Astrocyte (in vitro differentiated cells and primary cell): Measurements from ENCODE around the gene PTCD2. TPM values are rescaled to one million over a fixed set of nuclear protein-coding genes. Genes with fewer than 3 reads are reported as not detected.

Experiments
- DNase-seq: peaks from one replicate; pipeline ENCODE4 v3.0.0-alpha.2; 2010; ENCODE audit warnings: low read depth
- FAIRE-seq: peaks from 2 replicates; lab custom pipeline; 2011; peaks lifted over from hg19 to GRCh38; lab: Jason Lieb, UNC
- H2AFZ ChIP-seq: 2 replicates; pipeline ENCODE4 v1.6.0; 2012; ENCODE audit warnings: low read depth, low read length, inconsistent platforms
- H3K27ac ChIP-seq: 2 replicates; pipeline ENCODE4 v1.5.1; 2011; ENCODE audit warnings: low read depth, low read length, inconsistent platforms
- H3K27me3 ChIP-seq: 2 replicates; pipeline ENCODE4 v1.6.0; 2011; ENCODE audit warnings: low read length, inconsistent platforms; ENCODE audit not compliant: insufficient read depth
- H3K36me3 ChIP-seq: 2 replicates; pipeline ENCODE4 v1.5.1; 2011; ENCODE audit warnings: low read length, inconsistent platforms; ENCODE audit not compliant: insufficient read depth
- H3K4me1 ChIP-seq: 2 replicates; pipeline ENCODE4 v1.5.1; 2011; ENCODE audit warnings: low read length, inconsistent platforms; ENCODE audit not compliant: insufficient read depth
- H3K4me2 ChIP-seq: 2 replicates; pipeline ENCODE4 v1.6.0; 2012; ENCODE audit warnings: low read length, inconsistent platforms
- H3K4me3 ChIP-seq: 2 replicates; pipeline ENCODE4 v1.5.1; 2011; ENCODE audit warnings: low read depth, mild to moderate bottlenecking, low read length, inconsistent platforms; ENCODE audit not compliant: insufficient read depth
- H3K79me2 ChIP-seq: 2 replicates; pipeline ENCODE4 v1.6.0; 2012; ENCODE audit warnings: mild to moderate bottlenecking, low read length, inconsistent platforms; ENCODE audit not compliant: insufficient read depth
- H3K9ac ChIP-seq: 2 replicates; pipeline ENCODE4 v1.6.0; 2012; ENCODE audit warnings: mild to moderate bottlenecking, low read length, inconsistent platforms
- H3K9me3 ChIP-seq: 2 replicates; pipeline ENCODE4 v1.5.1; 2012; ENCODE audit warnings: low read depth, mild to moderate bottlenecking, low read length, inconsistent platforms; ENCODE audit not compliant: insufficient read depth
- H4K20me1 ChIP-seq: 2 replicates; pipeline ENCODE4 v1.6.0; 2012; ENCODE audit warnings: low read length, inconsistent platforms; ENCODE audit not compliant: insufficient read depth
- H3K27ac Mint-ChIP-seq: one replicate; pipeline ENCODE4 v1.8.0; 2021; ENCODE audit warnings: mild to moderate bottlenecking, mixed read lengths; ENCODE audit not compliant: unreplicated experiment
- H3K27me3 Mint-ChIP-seq: one replicate; pipeline ENCODE4 v1.8.0; 2021; ENCODE audit warnings: low read depth, mixed read lengths; ENCODE audit not compliant: unreplicated experiment
- H3K36me3 Mint-ChIP-seq: one replicate; pipeline ENCODE4 v1.8.0; 2021; ENCODE audit warnings: low read depth, mixed read lengths; ENCODE audit not compliant: unreplicated experiment
- H3K4me1 Mint-ChIP-seq: one replicate; pipeline ENCODE4 v1.8.0; 2021; ENCODE audit warnings: low read depth, mixed read lengths; ENCODE audit not compliant: unreplicated experiment
- H3K4me3 Mint-ChIP-seq: one replicate; pipeline ENCODE4 v1.8.0; 2021; ENCODE audit warnings: mild to moderate bottlenecking, moderate library complexity, mixed read lengths; ENCODE audit not compliant: unreplicated experiment
- H3K9me3 Mint-ChIP-seq: one replicate; pipeline ENCODE4 v1.8.0; 2021; ENCODE audit warnings: mild to moderate bottlenecking, mixed read lengths; ENCODE audit not compliant: unreplicated experiment
- EZH2 ChIP-seq: IDR thresholded peaks from 2 replicates; pipeline ENCODE4 v1.6.1; 2012; ENCODE audit warnings: mild to moderate bottlenecking, low read length, inconsistent platforms; ENCODE audit not compliant: insufficient read depth
- total RNA-seq: library from RNA; stranded (reverse); gene quantifications from 2 replicates; pipeline ENCODE4 v1.2.1, GENCODE V29; 2021
- TF ChIP-seq, protein P1 (sequence below): IDR thresholded peaks from 2 replicates; pipeline ENCODE4 v1.5.1; 2011; ENCODE audit warnings: low read depth, mild to moderate bottlenecking, inconsistent platforms, low read length, moderate library complexity; ENCODE audit not compliant: insufficient read depth

PTCD2 gene
- total RNA-seq, 1 donor from 2014 or later, result 11.4 TPM

GRCh38 chr5:72377910-72378638 is 57.9 kb downstream of the PTCD2 start:
- Mint-ChIP-seq H3K27me3 (no peaks in the 10 kb centered on the region), H3K4me3 (no peak overlapping the region), H3K9me3 (no peaks in the 10 kb centered on the region), H3K4me1 (peaks cover 16% of the 10 kb centered on the region), H3K27ac (no peak overlapping the region), H3K36me3 (no peaks in the 10 kb centered on the region)
- no peak for TF ChIP-seq EZH2
- TF ChIP-seq, protein P1, sequence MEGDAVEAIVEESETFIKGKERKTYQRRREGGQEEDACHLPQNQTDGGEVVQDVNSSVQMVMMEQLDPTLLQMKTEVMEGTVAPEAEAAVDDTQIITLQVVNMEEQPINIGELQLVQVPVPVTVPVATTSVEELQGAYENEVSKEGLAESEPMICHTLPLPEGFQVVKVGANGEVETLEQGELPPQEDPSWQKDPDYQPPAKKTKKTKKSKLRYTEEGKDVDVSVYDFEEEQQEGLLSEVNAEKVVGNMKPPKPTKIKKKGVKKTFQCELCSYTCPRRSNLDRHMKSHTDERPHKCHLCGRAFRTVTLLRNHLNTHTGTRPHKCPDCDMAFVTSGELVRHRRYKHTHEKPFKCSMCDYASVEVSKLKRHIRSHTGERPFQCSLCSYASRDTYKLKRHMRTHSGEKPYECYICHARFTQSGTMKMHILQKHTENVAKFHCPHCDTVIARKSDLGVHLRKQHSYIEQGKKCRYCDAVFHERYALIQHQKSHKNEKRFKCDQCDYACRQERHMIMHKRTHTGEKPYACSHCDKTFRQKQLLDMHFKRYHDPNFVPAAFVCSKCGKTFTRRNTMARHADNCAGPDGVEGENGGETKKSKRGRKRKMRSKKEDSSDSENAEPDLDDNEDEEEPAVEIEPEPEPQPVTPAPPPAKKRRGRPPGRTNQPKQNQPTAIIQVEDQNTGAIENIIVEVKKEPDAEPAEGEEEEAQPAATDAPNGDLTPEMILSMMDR, result no peak
- FAIRE-seq (no peak), DNase-seq (no peak)
- H3K4me3 ChIP-seq, result no peak overlapping the region
- no peak overlapping the region for H3K27ac ChIP-seq
- H3K4me2 ChIP-seq, result peak overlapping the region; percentile 9
- H3K79me2 ChIP-seq, result no peaks in the 10 kb centered on the region
- no peaks in the 10 kb centered on the region for H3K27me3 ChIP-seq
- H4K20me1 ChIP-seq, result no peaks in the 10 kb centered on the region
- no peaks in the 10 kb centered on the region for H3K36me3 ChIP-seq
- H3K4me1 ChIP-seq, result peaks cover 17% of the 10 kb centered on the region
- H2AFZ ChIP-seq, result no peak overlapping the region
- no peak overlapping the region for H3K9ac ChIP-seq
- H3K9me3 ChIP-seq, result no peaks in the 10 kb centered on the region

- Histone ChIP-seq H3K9ac (no peak overlapping the region), H2AFZ (no peak overlapping the region), H3K4me2 (peak overlapping the region; percentile 9), H3K79me2 (no peaks in the 10 kb centered on the region), H4K20me1 (no peaks in the 10 kb centered on the region), H3K9me3 (no peaks in the 10 kb centered on the region), H3K27ac (no peak overlapping the region), H3K36me3 (no peaks in the 10 kb centered on the region), H3K4me1 (peaks cover 19% of the 10 kb centered on the region), H3K4me3 (no peak overlapping the region), H3K27me3 (no peaks in the 10 kb centered on the region)
- Mint-ChIP-seq H3K4me1 (peaks cover 16% of the 10 kb centered on the region), H3K27ac (no peak overlapping the region), H3K9me3 (no peaks in the 10 kb centered on the region), H3K4me3 (no peak overlapping the region), H3K36me3 (no peaks in the 10 kb centered on the region), H3K27me3 (no peaks in the 10 kb centered on the region)
- TF ChIP-seq, protein P1, result no peak
- TF ChIP-seq EZH2, result no peak
- DNase-seq, result peak; percentile 79
- peak; percentile 84 for FAIRE-seq
Observed at GRCh38 chr5:72378639-72379289, 58.6 kb downstream of the PTCD2 start.

- Histone ChIP-seq H3K9me3 (no peaks in the 10 kb centered on the region), H3K4me1 (peaks cover 19% of the 10 kb centered on the region), H3K4me2 (no peak overlapping the region), H4K20me1 (no peaks in the 10 kb centered on the region), H3K9ac (no peak overlapping the region), H3K27me3 (no peaks in the 10 kb centered on the region), H3K36me3 (no peaks in the 10 kb centered on the region), H3K4me3 (no peak overlapping the region), H2AFZ (no peak overlapping the region), H3K79me2 (no peaks in the 10 kb centered on the region), H3K27ac (no peak overlapping the region)
- Mint-ChIP-seq H3K4me3 (no peak overlapping the region), H3K27me3 (no peaks in the 10 kb centered on the region), H3K4me1 (peaks cover 16% of the 10 kb centered on the region), H3K36me3 (no peaks in the 10 kb centered on the region), H3K9me3 (peaks cover 2% of the 10 kb centered on the region), H3K27ac (peak overlapping the region; percentile 34)
- no peak for FAIRE-seq
- DNase-seq, result no peak
- TF ChIP-seq, protein P1, result no peak
- no peak for TF ChIP-seq EZH2
Observed at GRCh38 chr5:72379936-72380335, 59.8 kb downstream of the PTCD2 start.
